CD4-positive, alpha-beta T cell treated with Interleukin-17A for 4 hours (primary cell): Measurements from ENCODE around the gene CELSR2.

Experiments
- DNase-seq: peaks from one replicate; pipeline ENCODE4 v3.0.0-alpha.2; 2020; ENCODE audit warnings: mixed read lengths

Gene CELSR2

GRCh38 chr1:109307274-109308021 is 58.1 kb downstream of the CELSR2 start:
- no peak for DNase-seq

GRCh38 chr1:109309347-109309746 is 60.0 kb downstream of the CELSR2 start:
- no peak for DNase-seq

GRCh38 chr1:109312246-109312645 is 62.9 kb downstream of the CELSR2 start:
- no peak for DNase-seq

- no peak for DNase-seq
Observed at GRCh38 chr1:109312978-109313775, 63.8 kb downstream of the CELSR2 start.

- no peak for DNase-seq
Observed at GRCh38 chr1:109314795-109315194, 65.5 kb downstream of the CELSR2 start.

- no peak for DNase-seq
Observed at GRCh38 chr1:109315288-109315687, 65.9 kb downstream of the CELSR2 start.

- DNase-seq, result no peak
Observed at GRCh38 chr1:109316506-109316905, 67.2 kb downstream of the CELSR2 start.

- no peak for DNase-seq
Observed at GRCh38 chr1:109319114-109319513, 69.8 kb downstream of the CELSR2 start.

GRCh38 chr1:109322974-109323373 is 73.6 kb downstream of the CELSR2 start:
- DNase-seq, result no peak
